Measurements from ENCODE around the gene SP7.
"Not testable (repeated sequence)": the region's sequence is repeated elsewhere in the genome, so short reads cannot be mapped to it uniquely, and the experiment has no call there.

The SP7 gene

GRCh38 chr12:53336181-53336681 lies at the start of gene SP7:
Gene SP7 (minus strand): TSS chr12:53336354. CDS start chr12:53335646, 708 bp downstream.
- DNase-seq = no peak

GRCh38 chr12:53383258-53383657 lies 47.1 kb upstream of the SP7 start:
- no peak for DNase-seq

GRCh38 chr12:53381731-53382630 lies 45.8 kb upstream of the SP7 start:
- DNase-seq = peak; percentile 36

GRCh38 chr12:53380794-53381730 lies 44.9 kb upstream of the SP7 start:
- DNase-seq = no peak

- peak; percentile 99 for DNase-seq
Measured at GRCh38 chr12:53380104-53380793, 44.1 kb upstream of the SP7 start, which contains the start of gene SP1. Gene SP1 (plus strand): TSS chr12:53380176. CDS start chr12:53380292, 116 bp downstream.

GRCh38 chr12:53379389-53380103 lies 43.4 kb upstream of the SP7 start:
- peak; percentile 87 for DNase-seq

- DNase-seq = no peak
Measured at GRCh38 chr12:53378724-53379388, 42.7 kb upstream of the SP7 start.

- no peak for DNase-seq
Measured at GRCh38 chr12:53378222-53378621, 42.1 kb upstream of the SP7 start.

GRCh38 chr12:53376747-53377146 lies 40.6 kb upstream of the SP7 start:
- no peak for DNase-seq

- not testable (repeated sequence) for DNase-seq
Measured at GRCh38 chr12:53374277-53374676, 38.1 kb upstream of the SP7 start.

- not testable (repeated sequence) for DNase-seq
Measured at GRCh38 chr12:53373554-53374133, 37.5 kb upstream of the SP7 start.

GRCh38 chr12:53365245-53365904 lies 29.2 kb upstream of the SP7 start:
- no peak for DNase-seq

- DNase-seq = not testable (repeated sequence)
Measured at GRCh38 chr12:53361638-53362037, 25.5 kb upstream of the SP7 start.

- no peak for DNase-seq
Measured at GRCh38 chr12:53358836-53359419, 22.8 kb upstream of the SP7 start.

GRCh38 chr12:53355121-53355520 lies 19.0 kb upstream of the SP7 start:
- no peak for DNase-seq

- no peak for DNase-seq
Measured at GRCh38 chr12:53353257-53353655, 17.1 kb upstream of the SP7 start.

- peak; percentile 80 for DNase-seq
Measured at GRCh38 chr12:53352331-53353256, 16.4 kb upstream of the SP7 start.

- no peak for DNase-seq
Measured at GRCh38 chr12:53347905-53348304, 11.8 kb upstream of the SP7 start.

GRCh38 chr12:53346491-53346890 lies 10.3 kb upstream of the SP7 start:
- DNase-seq = no peak

All from activated CD4-positive, alpha-beta T cell treated with anti-CD3 and anti-CD28 coated beads, Interleukin-2, amount 50 U/mL, for 1 hour (primary cell).